H1 (cell line): ENCODE data around the gene RAB40B. TPM values are rescaled to one million over a fixed set of nuclear protein-coding genes. Genes with fewer than 3 reads are reported as not detected.

Experiments used
- BRCA1 ChIP-seq: IDR thresholded peaks from 2 replicates; pipeline ENCODE4 v1.6.1; 2012; ENCODE audit warnings: low read depth, low read length, improper control_type of control experiment
- JUN ChIP-seq: IDR thresholded peaks from 2 replicates; pipeline ENCODE4 v1.6.1; 2011; ENCODE audit warnings: low read depth, mild to moderate bottlenecking, improper control_type of control experiment, low read length
- KDM4A ChIP-seq: IDR thresholded peaks from one replicate; pipeline ENCODE4 v1.7.1; 2012; ENCODE audit warnings: low read depth, mild to moderate bottlenecking, moderate library complexity, low read length, inconsistent platforms; ENCODE audit not compliant: severe bottlenecking
- PHF8 ChIP-seq: fragments of 200-600 bp; sonication (generic); conservative IDR thresholded peaks from 2 replicates; pipeline ENCODE4 v1.7.1; 2012; ENCODE audit warnings: low read depth, mild to moderate bottlenecking, inconsistent platforms, low read length, moderate library complexity
- SAP30 ChIP-seq: fragments of 300-600 bp; sonication (generic); IDR thresholded peaks from 2 replicates; pipeline ENCODE4 v1.7.1; 2012; ENCODE audit warnings: low read length, moderate library complexity, mild to moderate bottlenecking, inconsistent platforms; ENCODE audit not compliant: insufficient read depth, insufficient replicate concordance
- SUZ12 ChIP-seq: fragments of 200-600 bp; sonication (generic); IDR thresholded peaks from 2 replicates; pipeline ENCODE4 v1.6.1; 2012; ENCODE audit warnings: mild to moderate bottlenecking, inconsistent platforms, low read length, moderate library complexity, mixed read lengths
- TCF12 ChIP-seq: IDR thresholded peaks from 2 replicates; pipeline ENCODE4 v1.6.1; 2011; ENCODE audit warnings: low read depth, mild to moderate bottlenecking, low read length
- polyA plus RNA-seq, 7 experiments: library from polyadenylated mRNA; depleted of rRNA in 3 of 7; stranded (reverse) in 5 of 7; unstranded in 2 of 7; fragments of >200 nt in 5 of 7; fragments of 200-250 nt in 2 of 7; gene quantifications; 1 replicate in 5 of 7; 2 replicates in 1 of 7; 4 replicates in 1 of 7; pipeline versions ENCODE4 v1.2.1 to v1.2.3, GENCODE V29; 2011 to 2013; ENCODE audit warnings: missing spikeins in 2 of 7, mixed read lengths in 2 of 7
- total RNA-seq: library from RNA; stranded (reverse); fragmentation: NEBNext Ultra II Directional; extraction: Animal tissue kit (Norgen Biotek cat#: 25700); gene quantifications from 2 replicates; pipeline ENCODE4 v1.2.1, GENCODE V29; 2021
- TF ChIP-seq, protein P1 (sequence below): IDR thresholded peaks from 2 replicates; pipeline ENCODE4 v1.6.1; 2012; ENCODE audit warnings: inconsistent platforms
- TF ChIP-seq, protein P2 (sequence below): fragments of 300-600 bp; sonication (generic); IDR thresholded peaks from 2 replicates; pipeline ENCODE4 v1.7.1; 2012; ENCODE audit warnings: low read length, moderate library complexity, mild to moderate bottlenecking, inconsistent platforms; ENCODE audit not compliant: insufficient replicate concordance

Gene RAB40B
- total and polyA plus RNA-seq, 2 of the 8 experiments (the other 6 are each of a cell fraction or from before 2014, with no cell fraction given) = 3.1 to 4.6 TPM

DNA sequence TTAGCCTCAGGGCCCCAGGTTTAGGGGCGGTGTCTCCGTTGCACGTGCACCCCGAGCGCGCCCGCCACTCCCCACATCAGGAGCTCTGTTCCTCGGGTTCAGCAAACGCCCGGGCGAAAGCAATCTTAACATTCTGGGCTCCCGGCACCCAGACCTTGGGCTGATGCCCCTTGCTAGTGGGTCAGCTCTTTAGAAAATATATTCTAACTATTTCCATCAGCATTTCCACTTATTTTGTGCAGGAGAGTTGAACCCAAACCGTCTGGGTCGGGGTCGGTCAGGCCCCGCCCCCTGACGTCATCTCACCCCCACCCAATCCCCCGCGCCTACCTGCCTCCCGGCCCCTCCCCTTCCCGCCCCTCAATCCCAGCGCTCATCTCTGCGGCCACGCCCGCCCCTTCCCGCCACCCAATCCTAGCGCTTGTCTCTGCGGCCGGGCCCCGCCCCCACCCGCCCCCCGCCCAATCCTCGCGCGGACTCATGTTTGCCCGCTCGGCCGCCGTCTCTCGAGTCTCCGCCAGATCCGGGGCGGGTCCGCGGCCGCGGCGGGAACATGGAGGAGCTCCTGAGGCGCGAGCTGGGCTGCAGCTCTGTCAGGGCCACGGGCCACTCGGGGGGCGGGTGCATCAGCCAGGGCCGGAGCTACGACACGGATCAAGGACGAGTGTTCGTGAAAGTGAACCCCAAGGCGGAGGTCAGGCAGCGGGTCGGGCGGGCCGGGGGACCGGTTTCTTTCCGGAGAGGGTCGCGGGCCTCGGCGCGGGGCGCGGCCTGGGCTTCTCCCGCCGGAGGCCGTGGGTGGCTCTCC, 17.9 kb upstream of the RAB40B start, which contains the start of gene FN3KRP (continued):
- TF ChIP-seq KDM4A (peak; percentile 63), PHF8 (peak; percentile 69), BRCA1 (no peak), JUN (no peak), SAP30 (no peak), TCF12 (no peak), SUZ12 (no peak)
- TF ChIP-seq, protein P1, sequence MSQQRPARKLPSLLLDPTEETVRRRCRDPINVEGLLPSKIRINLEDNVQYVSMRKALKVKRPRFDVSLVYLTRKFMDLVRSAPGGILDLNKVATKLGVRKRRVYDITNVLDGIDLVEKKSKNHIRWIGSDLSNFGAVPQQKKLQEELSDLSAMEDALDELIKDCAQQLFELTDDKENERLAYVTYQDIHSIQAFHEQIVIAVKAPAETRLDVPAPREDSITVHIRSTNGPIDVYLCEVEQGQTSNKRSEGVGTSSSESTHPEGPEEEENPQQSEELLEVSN = peak; percentile 61; the same call in 1 of the 2 replicates
- TF ChIP-seq, protein P2, sequence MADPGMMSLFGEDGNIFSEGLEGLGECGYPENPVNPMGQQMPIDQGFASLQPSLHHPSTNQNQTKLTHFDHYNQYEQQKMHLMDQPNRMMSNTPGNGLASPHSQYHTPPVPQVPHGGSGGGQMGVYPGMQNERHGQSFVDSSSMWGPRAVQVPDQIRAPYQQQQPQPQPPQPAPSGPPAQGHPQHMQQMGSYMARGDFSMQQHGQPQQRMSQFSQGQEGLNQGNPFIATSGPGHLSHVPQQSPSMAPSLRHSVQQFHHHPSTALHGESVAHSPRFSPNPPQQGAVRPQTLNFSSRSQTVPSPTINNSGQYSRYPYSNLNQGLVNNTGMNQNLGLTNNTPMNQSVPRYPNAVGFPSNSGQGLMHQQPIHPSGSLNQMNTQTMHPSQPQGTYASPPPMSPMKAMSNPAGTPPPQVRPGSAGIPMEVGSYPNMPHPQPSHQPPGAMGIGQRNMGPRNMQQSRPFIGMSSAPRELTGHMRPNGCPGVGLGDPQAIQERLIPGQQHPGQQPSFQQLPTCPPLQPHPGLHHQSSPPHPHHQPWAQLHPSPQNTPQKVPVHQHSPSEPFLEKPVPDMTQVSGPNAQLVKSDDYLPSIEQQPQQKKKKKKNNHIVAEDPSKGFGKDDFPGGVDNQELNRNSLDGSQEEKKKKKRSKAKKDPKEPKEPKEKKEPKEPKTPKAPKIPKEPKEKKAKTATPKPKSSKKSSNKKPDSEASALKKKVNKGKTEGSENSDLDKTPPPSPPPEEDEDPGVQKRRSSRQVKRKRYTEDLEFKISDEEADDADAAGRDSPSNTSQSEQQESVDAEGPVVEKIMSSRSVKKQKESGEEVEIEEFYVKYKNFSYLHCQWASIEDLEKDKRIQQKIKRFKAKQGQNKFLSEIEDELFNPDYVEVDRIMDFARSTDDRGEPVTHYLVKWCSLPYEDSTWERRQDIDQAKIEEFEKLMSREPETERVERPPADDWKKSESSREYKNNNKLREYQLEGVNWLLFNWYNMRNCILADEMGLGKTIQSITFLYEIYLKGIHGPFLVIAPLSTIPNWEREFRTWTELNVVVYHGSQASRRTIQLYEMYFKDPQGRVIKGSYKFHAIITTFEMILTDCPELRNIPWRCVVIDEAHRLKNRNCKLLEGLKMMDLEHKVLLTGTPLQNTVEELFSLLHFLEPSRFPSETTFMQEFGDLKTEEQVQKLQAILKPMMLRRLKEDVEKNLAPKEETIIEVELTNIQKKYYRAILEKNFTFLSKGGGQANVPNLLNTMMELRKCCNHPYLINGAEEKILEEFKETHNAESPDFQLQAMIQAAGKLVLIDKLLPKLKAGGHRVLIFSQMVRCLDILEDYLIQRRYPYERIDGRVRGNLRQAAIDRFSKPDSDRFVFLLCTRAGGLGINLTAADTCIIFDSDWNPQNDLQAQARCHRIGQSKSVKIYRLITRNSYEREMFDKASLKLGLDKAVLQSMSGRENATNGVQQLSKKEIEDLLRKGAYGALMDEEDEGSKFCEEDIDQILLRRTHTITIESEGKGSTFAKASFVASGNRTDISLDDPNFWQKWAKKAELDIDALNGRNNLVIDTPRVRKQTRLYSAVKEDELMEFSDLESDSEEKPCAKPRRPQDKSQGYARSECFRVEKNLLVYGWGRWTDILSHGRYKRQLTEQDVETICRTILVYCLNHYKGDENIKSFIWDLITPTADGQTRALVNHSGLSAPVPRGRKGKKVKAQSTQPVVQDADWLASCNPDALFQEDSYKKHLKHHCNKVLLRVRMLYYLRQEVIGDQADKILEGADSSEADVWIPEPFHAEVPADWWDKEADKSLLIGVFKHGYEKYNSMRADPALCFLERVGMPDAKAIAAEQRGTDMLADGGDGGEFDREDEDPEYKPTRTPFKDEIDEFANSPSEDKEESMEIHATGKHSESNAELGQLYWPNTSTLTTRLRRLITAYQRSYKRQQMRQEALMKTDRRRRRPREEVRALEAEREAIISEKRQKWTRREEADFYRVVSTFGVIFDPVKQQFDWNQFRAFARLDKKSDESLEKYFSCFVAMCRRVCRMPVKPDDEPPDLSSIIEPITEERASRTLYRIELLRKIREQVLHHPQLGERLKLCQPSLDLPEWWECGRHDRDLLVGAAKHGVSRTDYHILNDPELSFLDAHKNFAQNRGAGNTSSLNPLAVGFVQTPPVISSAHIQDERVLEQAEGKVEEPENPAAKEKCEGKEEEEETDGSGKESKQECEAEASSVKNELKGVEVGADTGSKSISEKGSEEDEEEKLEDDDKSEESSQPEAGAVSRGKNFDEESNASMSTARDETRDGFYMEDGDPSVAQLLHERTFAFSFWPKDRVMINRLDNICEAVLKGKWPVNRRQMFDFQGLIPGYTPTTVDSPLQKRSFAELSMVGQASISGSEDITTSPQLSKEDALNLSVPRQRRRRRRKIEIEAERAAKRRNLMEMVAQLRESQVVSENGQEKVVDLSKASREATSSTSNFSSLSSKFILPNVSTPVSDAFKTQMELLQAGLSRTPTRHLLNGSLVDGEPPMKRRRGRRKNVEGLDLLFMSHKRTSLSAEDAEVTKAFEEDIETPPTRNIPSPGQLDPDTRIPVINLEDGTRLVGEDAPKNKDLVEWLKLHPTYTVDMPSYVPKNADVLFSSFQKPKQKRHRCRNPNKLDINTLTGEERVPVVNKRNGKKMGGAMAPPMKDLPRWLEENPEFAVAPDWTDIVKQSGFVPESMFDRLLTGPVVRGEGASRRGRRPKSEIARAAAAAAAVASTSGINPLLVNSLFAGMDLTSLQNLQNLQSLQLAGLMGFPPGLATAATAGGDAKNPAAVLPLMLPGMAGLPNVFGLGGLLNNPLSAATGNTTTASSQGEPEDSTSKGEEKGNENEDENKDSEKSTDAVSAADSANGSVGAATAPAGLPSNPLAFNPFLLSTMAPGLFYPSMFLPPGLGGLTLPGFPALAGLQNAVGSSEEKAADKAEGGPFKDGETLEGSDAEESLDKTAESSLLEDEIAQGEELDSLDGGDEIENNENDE = no peak
